GM04503 (cell line): ENCODE measurements around the gene RAB15.

ENCODE experiments used
- DNase-seq: peaks from one replicate; pipeline ENCODE4 v3.0.0-alpha.2; 2012; ENCODE audit warnings: low read depth

Gene RAB15

GRCh38 chr14:64954491-64955240 lies 17.5 kb downstream of the RAB15 start:
- no peak for DNase-seq

- DNase-seq = no peak
Observed at GRCh38 chr14:64953661-64954060, 18.5 kb downstream of the RAB15 start.

GRCh38 chr14:64953310-64953654 lies 18.9 kb downstream of the RAB15 start:
- no peak for DNase-seq

DNA sequence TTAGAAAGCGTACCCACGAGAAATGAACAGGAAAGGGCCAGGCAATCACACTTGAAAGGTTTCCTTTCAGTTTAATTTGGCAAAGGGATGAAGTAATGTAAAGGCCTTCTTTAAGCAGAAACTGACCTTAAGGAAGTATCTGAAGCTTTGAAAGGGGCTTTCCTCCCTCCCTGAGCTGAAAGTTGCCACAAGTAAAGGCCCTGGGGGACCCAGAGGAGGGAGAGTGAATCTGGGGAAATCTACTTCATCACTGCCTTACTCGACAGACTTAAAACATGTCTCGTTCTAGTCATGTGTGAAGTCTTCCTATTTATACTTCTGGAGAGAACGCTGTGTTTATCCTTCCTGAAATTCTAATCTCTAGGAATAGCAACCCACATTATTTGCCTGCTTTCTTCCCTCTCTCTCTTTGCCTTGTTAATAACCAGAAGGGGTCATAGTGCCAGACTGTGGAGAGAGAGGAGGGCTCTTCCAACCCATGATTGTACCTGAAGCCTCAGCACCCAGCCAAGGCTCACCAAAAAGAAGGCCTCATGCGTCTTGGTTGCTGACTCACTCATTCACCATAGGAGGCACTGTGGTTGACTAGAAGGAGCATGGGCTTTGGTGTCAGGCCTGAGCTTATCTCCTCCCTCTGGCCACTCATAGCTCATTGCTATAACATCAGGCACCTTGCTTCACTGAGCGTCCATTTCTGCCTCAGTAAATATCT lies 19.4 kb downstream of the RAB15 start:
- no peak for DNase-seq

GRCh38 chr14:64951724-64952123 lies 20.4 kb downstream of the RAB15 start:
- DNase-seq = no peak

GRCh38 chr14:64951291-64951690 lies 20.8 kb downstream of the RAB15 start:
- no peak for DNase-seq

DNA sequence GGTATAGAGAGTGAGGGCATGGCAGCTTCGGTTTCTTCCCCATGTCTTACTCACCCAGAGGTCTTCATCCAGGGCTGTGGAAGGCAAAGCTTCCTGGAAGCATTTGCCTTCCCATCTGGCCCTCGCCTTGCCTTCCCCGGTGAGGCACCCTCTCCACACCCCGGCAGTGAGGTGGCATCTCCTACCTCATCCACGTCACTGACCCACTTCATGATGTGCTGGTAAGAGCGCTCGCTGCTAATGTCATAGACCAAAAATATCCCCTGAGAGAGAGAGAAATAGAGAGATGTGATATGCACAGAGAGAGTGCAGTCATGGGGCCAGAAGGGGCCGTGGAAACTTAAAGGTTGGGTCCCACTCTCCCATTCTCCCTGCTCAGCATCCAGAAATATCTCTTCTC lies 21.2 kb downstream of the RAB15 start:
- no peak for DNase-seq

DNA sequence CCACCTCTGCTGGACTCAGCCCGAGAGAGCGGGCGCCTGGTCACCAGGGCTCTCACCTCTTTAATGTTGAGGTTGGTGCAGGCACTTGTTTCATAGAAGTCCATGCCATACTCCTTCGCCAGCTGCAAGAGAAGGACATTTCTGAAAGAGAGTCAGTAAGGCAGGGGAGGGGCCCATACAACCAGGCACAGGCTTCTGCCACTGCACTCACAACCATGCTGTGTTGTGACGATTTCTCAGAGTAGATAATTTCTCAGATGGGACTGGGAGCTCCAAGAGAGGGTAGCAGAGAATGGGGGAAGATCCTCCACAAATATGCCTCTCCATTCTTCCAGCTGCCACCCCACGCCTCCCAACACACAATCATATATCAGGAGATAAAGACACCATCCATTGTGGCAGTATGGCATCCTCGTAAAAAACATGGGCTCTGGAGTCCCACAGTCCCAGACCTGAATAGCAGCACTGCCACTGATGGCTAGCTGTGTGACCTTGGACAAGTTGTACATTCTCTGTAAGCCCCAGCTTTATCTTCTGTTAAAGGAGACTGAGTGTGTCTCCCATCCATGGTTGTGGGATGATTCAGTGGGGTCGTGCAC lies 23.4 kb downstream of the RAB15 start:
- DNase-seq = no peak

DNA sequence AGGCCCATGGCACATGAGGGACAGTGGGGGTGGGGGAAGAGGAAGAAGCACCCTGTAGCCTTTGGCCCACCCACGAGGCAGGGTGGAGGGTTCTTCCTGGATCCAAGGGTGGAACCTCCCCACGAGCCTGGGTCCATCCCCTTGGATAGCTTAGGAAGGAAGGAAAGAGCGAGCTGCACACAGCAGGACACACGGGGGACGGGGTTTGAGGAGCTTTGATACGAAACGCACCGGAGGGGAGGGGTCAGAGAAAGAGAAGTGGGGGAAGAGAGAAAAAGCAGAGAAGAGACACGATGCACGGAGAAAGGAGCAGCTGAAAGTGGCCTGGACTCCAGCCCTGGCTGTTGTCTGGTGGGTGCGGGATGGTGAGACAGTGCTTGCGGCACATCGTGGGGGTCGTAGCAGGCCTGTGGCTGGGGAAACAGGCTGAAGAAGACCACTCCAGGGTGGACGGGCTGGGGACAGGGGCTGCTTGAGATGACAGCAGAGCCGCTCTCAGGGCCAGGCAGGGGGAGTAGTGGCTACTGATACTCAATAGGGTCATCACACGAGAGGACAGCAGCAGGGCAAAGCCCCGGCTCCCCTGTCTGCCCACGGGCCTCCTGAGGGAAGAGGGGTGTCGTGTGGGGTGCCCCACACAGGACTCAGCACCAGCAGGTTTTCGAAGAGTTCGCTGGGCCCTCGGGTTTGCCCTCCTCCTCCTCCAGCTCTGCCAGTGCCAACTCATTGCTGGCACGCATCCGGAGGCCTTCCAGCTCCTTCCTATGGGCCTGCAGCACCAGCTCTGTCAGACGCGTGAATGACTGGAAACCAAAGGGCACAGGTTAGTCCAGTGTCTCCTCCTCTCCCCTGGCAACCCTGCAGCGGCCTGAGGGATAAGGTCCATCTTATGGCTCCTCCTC lies 24.2 kb downstream of the RAB15 start:
- DNase-seq = no peak

GRCh38 chr14:64946310-64947045 lies 25.7 kb downstream of the RAB15 start:
- no peak for DNase-seq

GRCh38 chr14:64945431-64946178 lies 26.5 kb downstream of the RAB15 start:
- no peak for DNase-seq

GRCh38 chr14:64944861-64945260 lies 27.3 kb downstream of the RAB15 start:
- DNase-seq = no peak

DNA sequence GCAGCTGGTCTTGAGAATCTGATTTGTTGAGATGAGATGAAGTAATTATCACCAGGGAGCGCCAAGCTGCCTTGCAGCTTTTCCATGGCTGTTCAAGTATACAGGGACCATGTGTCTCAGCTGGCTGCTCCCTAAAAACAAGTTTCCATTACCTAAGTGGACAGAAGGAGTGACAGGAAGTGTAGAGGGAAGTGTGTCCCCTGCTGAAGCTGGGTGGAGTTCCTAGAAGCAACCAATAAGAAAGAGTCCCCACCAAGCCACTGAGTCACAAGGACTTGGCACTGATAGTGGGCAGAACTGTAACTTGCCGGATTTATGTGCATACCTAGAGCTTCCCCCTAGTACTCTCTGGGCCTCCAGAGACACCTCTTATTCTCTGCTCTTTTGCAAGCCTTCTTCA lies 28.1 kb downstream of the RAB15 start:
- DNase-seq = no peak

- DNase-seq = no peak
Observed at GRCh38 chr14:64943556-64943955, 28.6 kb downstream of the RAB15 start.

DNA sequence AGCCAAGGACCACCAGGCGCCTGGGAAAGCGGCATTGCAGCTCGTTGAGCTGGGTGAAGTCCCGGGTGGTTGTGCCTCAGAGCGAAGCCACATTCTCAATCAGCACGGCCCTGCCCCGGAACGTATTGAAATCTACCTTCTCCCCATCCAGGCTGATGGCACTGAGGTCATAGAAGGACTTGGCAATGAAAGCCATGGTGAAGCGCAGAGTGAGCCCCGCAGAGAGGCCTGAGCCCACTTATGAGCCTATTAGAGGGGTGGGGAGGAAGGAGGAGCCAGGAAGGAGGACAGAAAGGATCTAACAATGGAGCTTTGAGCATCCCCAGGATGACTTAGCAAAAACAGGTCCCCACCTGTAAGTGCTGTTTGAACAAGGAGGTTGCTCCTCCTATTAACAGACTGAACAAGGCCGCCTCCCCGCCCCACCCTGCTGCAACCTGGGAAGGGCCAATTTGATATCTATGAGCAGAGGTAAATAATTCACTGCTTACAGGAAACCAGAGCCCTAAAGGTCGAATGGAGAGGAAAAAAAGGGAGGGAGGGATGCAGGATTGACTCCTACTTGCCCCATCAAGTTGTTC lies 29.5 kb downstream of the RAB15 start, which contains the start of gene GPX2:
TSS of gene GPX2 (minus strand) at position 215 of the 581 bp plus-strand sequence. CDS start at position 196, 19 bp downstream.
- DNase-seq = no peak

GRCh38 chr14:64940336-64940910 lies 31.7 kb downstream of the RAB15 start:
- no peak for DNase-seq

DNA sequence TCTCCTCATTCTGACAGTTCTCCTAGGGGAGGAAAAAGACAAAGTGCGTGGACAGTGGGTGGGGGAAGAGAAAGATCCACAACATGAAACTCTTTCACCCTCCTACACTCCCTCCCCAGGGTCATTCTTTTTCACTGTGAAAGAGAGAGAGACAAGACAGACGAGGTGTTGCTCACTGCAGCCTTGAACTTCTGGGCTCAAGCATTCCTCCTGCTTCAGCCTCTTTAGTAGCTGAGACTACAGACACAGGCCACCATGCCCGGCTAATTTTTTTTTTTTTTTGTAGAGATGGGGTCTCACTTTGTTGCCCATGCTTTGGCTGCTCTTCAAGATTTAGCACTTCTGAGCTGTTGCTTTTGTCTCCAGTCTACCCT lies 32.3 kb downstream of the RAB15 start:
- no peak for DNase-seq

DNA sequence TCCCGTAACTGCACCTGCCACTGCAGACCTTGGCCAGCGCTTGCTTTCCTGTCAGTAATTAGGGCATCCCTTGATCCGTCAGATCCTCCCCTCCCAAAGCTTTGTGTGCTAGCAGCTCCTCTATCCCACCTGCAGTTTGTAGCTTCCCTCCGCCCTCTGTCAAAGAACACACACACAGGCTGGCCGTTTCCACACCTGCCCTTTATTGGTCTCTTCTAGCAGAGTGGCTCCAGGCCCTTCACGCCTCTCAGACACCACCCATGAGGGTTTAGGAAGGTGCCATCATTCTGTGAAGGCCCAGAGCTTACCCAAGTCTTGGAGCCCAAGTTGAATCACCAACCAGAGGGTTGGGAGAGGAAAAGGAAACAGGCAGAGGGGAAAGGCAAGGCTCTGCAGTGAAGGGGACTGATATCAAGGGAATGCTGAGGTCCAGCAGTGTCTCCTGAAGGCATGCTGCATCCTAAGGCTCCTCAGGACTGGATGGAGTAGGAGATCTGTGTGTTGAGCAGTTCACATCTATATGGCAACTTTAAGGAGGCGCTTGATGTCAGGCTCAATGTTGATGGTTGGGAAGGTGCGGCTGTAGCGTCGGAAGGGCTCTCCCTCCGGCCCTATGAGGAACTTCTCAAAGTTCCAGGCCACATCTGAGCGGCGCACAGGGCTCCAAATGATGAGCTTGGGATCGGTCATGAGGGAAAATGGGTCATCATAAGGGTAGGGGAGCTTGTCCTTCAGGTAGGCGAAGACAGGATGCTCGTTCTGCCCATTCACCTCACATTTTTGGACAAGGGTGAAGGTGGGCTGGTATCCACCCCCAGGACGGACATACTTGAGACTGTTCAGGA lies 32.9 kb downstream of the RAB15 start:
- no peak for DNase-seq

- DNase-seq = no peak
Observed at GRCh38 chr14:64937821-64938193, 34.3 kb downstream of the RAB15 start.
